NCI-H1105 (cell line): ENCODE measurements around the gene TIMM10B.
"Not testable (repeated sequence)": the region's sequence is repeated elsewhere in the genome, so short reads cannot be mapped to it uniquely, and the experiment has no call there.

Experiments
- DNase-seq: peaks from one replicate; lab custom pipeline; 2025; lab: John Stamatoyannopoulos, UW

The TIMM10B gene

GRCh38 chr11:6505577-6506240 lies 24.4 kb downstream of the TIMM10B start:
- DNase-seq = peak; percentile 27

- no peak for DNase-seq
These were observed 35.6 kb downstream of the TIMM10B start for GRCh38 chr11:6516865-6517264.

- DNase-seq = no peak
These were observed 39.0 kb downstream of the TIMM10B start for GRCh38 chr11:6520265-6520664.

- not testable (repeated sequence) for DNase-seq
These were observed 40.6 kb downstream of the TIMM10B start for GRCh38 chr11:6521946-6522345.

- DNase-seq = no peak
These were observed 42.0 kb downstream of the TIMM10B start for GRCh38 chr11:6523253-6523652.

- no peak for DNase-seq
These were observed 45.3 kb downstream of the TIMM10B start for GRCh38 chr11:6526411-6527135.

GRCh38 chr11:6529266-6529665 lies 48.0 kb downstream of the TIMM10B start:
- no peak for DNase-seq

GRCh38 chr11:6530848-6531247 lies 49.5 kb downstream of the TIMM10B start:
- no peak for DNase-seq

GRCh38 chr11:6531267-6531752 lies 50.0 kb downstream of the TIMM10B start:
- peak; percentile 23 for DNase-seq
